Epidermal melanocyte (primary cell): Measurements from ENCODE around the gene NLGN1.
A peak's percentile ranks its signal among the peaks of the same experiment; 100 is the strongest.

Experiments used
- DNase-seq: peaks from one replicate; pipeline ENCODE4 v3.0.0; 2011; ENCODE audit warnings: low spot score; ENCODE audit not compliant: insufficient read length

NLGN1 gene

DNA sequence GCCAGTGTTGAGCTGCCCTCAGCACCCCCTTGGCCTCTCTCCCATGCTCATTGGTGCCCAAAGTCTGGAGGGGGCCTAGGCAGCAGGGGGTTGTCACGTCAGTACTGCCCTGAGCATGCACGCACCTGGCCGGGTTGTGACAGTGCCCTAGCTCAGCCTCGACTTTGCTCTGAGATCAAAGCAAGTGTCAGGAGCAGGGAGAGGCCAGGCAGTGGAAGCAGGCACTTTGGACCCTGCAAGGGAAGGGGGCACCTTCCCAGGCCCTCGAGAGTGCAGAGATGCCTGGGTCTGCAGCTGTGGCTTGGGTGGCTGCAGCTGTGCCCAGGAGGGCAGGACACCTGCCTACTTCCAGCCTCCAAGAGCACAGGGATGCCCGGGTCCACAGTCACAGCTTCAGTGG is 561.3 kb downstream of the NLGN1 start:
- DNase-seq = no peak

DNA sequence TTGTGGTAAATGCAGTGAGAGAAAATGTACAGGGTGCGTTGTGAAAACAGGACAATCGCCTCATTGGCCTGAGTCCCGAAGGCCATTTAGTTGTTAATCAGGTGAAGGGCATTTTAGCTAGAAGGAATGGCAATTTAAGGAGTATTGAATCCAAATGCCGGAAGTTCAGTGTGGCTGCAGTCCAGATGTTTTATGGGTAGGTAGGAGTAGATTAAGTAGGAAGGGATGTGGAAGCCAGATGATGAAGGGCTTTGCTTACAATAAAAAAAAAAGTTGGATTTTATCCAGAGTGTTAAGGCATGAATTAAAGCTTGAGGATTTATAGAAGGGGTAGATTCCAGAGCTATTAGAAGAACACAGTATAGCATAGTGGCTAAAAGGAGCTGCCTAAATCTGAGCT is 572.7 kb downstream of the NLGN1 start:
- no peak for DNase-seq

DNA sequence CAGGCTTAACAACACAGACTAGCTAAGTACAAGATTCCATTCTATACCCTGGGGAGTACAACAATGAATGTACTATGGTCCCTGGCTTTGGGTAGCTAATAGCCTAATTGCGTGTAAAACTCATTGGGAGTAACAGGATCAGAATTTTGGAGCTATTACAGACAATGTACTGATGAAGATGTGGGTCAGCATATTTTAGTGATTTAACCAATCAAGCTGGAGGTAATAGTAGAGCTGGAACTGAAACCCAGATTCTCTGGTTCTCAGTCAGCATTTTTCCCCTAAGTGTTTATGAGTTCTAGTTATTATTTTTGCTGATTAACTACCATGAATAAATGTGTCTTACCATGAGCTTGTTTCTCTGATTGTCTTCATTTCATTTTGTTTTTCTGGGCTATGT is 578.7 kb downstream of the NLGN1 start:
- DNase-seq = no peak

DNA sequence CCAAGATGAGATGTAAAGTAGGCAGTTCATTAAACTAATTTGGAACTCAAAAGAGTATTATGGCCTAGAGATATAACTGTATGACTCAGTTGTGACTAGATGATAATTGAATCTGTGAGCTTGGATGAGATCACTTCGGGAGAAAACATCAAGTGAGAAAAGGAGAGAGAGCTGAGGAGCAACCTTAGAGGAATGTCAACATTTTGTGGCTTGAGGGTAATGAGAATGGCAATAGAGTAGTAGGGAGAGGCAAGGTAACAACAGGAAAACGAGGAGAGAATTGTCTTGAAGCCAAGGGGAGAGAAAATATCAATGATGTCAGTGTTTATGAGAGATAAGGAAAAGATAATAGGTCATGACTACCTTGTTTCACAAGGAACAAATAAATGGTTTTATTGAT is 580.2 kb downstream of the NLGN1 start:
- DNase-seq = no peak

DNA sequence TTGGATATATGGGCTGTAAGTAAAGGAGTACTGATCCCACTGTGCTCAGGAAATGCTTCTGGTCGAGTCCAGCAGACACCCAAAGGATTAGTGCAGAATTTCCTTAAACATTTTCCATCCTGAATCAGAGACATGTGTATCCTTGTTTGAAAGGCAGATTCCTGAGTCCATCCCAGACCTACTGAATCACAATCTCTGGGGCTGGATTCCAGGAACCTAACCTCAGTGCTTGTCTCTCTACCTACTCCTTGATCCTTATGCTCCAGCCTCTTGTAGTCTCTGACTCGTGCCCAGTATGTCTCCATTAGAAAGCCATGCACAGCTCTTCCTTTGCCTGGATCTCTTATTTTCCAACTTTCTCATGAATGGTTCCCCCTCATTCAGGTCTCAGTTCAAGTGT is 585.8 kb downstream of the NLGN1 start:
- DNase-seq = no peak

DNA sequence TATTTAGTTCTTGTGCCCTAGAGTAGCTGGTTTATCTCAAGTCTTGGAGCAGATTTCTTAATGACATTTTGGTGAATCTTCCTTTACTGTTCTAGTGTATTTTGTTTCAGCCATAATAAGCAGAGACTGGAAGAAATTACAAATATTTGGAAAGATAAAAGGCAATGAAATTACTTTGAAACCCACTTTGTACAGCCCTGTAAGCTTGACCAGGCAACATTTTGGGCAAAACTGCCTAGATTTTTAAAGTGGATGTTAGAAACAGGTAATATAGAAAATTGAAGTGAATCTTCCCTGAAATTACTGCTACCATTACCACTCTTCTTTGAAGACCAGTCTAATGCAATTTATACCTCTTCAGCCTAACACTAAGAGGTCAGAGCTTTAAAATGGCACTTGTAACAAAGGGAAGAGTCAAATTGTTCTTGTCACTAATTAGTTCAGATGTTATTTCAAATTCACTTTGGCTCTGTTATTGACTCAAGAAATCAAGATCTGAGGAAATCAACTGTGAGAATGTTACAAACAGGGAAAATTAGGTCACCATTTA is 589.4 kb downstream of the NLGN1 start:
- DNase-seq = no peak

DNA sequence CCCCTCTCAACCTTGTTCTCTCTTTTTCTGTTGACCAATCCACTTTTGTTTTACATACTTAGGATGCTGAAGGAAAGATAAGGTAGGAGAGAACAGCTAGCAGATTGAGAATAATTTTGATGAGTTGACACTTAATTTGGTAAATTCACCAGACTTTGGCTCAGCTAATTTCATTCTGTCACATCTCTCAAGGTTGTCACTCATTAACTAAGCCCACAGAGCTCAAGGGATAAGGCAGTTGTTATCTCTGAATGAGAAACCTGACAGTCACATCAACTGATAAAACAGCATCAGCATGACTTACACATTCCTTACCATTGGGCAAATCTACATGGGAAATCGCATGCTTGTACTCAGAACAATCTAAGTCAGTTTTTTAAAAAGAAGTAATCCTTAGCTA is 591.4 kb downstream of the NLGN1 start:
- no peak for DNase-seq

DNA sequence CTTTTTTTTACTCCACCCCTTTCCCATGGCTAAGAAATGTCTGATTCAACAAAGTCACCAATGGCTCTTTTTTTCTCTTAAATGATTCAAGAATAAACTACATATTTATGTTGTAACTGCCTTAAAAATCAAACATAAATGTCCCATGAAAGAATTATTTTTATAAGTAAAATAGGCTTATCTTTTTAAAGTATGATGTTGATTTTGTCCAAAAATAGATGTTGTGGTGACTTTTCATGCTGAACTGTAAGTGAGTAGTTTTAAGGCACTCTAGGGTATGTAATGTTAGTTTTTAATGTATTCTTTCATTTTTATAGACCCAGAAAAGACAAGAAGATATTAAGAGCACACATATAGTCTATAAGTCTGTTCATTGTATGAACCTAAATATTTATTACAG is 594.9 kb downstream of the NLGN1 start:
- no peak for DNase-seq

DNA sequence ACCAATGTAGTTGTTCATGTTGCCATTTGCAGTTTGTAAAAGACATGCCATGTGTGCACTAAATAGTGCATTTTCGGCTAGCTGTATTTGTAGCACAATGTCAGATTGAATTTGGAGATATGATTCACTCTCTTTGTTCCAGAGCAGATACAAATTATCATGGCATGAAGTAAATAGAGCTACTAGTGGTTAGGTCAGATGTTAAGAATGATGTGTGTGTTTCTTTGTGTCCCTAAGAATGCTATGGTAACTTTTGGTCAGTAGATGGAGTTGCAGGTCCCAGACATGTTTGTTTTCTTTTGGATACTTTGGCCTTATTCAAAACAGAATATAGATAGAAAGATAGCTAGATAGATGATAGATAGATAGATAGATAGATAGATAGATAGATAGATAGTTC is 595.8 kb downstream of the NLGN1 start:
- DNase-seq = peak; percentile 77

DNA sequence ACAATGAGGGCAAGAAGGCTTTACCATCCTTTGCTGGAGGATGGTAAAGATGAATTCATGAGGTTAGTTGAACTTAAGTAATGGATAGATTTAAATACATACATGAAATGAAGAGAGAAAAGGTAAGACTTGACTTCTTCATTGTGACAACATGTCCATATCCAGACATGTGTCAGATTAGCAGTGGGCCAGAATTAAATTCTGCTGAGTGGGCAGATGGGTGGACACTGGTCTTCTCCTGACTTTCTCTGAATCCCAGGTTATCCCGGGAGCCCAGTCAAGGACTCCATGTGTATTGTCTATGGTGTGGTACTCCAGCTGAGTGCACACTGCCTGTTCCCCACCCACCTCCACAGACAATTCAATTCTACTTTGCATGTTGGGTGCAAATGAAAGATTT is 603.1 kb downstream of the NLGN1 start:
- DNase-seq = no peak

DNA sequence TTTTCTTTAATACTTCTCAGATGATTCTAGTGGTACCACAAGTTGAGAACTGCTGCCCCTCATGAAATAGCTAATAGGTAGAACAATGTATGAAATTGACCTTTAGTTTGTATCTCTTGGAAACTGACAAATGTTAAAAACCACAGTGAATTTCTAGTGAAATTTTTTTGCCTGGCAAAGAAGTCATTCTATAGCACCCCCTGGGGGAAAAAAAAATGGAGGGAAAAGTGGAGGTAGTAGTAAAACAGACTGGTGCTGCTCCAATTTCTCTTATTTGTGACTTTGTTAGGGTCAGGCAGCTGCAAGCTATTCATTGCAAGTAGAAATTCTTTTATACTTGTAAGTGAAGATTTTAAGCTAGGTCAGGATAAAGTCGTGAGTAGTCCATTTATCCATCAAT is 605.0 kb downstream of the NLGN1 start:
- DNase-seq = no peak

DNA sequence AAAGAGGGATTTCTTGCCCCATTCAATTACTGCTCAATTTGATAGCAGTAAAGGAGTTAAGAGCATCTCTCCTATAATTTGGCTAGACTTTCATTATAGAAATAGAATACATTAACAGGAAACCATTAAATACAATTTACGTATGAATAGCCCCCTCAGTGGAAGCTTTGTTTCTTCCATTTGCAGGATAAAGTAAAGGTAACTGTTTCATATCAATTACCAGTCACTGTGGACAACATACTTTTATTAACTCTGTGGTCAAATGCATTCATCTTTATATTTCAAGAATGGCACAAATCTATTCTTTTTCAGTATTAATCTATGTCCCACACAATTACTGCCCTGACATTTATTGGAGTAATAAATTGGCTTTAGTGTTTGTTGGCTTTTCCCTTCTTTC is 613.4 kb downstream of the NLGN1 start:
- no peak for DNase-seq

DNA sequence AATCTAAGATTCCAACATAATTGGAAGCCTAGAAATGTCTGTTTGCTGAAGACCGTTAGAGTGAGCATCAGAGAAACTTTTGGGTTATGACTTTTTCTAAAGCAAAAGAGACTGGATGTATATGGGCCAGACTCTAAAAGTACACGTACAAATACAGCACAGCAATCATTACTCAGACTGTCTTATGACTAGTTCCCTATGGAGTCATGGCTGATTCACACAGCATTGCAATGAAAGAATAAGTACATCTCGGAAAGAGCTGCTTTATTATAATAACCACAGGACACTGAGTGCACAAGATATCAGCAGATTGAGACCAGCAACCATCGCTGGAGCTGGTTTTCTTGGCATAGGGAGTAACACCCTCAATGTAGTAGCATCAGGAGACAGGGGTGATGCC is 618.6 kb downstream of the NLGN1 start:
- no peak for DNase-seq

DNA sequence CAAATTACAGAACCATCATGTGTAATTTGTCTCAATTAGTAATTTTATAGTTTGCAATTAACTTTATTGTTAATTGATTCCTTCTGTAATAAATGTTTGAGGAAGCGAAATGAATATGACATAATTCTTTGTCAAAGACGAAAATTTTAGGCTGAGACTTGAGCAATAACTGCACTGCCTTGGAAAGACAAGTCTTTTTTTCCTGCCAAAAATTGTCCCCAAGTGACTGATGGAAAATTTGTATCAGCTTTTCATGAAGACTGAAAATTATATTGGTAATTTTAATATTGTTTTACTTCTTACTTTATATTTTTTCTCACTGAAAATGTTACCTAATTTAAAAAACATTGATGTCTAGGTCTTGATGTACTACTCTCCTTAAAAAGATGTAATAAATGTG is 622.6 kb downstream of the NLGN1 start:
- no peak for DNase-seq

DNA sequence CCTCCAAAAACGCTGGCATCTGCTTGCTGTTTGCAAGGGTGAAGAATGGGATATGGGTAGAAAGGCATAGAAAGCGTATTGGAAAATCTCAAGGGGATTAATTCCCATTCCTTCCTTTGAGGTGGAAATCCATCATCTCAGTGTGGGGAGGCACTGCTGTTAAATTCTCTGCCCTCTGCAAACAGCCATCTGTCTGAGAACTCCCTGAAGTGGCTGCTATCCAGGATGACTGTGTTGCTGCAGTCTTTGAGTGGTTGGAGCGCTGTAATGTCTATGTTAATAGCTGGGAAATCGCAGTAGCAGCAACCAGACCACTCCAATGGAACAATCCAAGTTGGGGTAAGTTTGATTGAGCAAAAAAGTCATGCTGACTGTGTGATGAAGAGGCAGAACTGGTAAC is 625.9 kb downstream of the NLGN1 start:
- DNase-seq = no peak

DNA sequence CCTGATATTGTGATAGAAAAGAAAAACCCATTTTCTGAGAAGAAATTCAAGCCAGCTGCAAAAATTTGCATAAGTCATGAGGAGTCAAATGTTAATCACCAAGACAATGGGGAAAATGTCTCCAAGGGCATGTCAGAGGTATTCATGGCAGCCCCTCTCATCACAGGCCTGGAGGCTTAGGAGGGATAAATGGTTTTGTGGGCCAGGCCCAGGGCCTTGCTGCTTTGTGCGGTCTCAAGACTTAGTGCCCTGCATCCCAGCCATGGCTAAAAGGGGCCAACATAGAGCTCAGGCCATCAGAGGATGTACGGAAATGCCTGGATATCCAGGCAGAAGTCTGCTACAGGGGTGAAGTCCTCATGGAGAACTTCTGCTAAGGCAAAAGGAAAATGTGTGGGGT is 631.1 kb downstream of the NLGN1 start:
- no peak for DNase-seq

DNA sequence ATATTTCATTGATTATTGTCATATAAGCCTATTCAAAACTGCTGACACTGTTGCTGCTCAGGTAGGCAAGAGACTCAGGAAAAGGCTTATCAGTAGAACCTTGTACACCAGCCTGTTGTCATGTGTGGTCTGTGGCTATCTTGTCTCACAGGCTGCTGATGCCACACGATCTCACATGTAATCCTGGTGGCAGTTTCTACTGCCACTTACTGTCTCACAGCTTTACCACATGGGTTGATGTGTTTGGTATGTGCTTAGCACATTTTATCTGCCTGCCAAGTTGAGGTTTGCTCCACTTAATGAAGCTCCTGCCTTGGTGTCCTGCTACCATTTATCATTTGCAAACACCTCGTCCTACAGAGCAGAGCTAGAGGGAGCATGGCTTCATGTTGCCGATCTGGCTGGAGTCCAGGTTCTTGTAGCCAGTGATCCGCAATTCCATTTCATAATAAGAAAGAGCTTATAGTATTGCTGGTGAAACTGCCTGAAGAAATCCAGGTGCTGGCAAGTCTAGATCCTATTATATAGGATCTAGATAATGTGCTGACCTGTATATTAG is 637.9 kb downstream of the NLGN1 start:
- no peak for DNase-seq

DNA sequence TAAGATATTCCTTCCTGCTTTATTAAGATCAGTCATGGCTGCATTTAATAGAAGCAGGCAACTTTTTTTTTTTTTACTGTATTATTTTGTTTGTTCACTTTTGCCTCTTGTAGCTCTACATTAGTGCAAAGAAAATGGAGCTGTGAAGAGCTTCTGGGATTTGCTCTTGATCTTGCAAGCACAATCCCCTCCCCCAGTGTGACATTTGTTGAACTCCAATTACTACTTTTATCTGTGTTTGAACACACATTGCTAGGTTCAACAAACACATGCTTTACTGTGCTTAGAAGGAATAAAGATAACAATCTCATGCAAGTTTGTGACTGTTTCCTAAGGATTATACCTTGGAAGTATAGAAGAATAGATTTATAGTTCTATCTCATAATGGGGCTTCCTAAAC is 648.8 kb downstream of the NLGN1 start:
- no peak for DNase-seq

DNA sequence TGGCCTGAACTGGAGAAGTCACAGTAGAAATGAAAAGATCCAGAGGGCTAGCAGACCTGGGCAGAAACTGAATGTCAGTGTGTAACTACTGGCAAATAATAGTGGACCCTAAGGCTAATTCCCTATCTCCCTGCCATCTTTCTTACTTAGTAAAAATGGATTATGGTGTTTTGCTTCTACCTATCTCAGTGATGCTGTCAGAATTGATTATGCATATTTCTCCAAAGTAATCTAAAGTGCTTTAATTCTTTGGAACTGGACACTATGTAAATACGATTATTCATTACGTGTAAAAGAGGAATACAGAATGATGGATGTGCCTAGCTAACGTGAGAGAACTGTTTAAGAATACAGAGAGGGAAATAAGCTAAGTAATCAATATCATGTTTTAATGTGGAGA is 651.9 kb downstream of the NLGN1 start:
- DNase-seq = no peak

DNA sequence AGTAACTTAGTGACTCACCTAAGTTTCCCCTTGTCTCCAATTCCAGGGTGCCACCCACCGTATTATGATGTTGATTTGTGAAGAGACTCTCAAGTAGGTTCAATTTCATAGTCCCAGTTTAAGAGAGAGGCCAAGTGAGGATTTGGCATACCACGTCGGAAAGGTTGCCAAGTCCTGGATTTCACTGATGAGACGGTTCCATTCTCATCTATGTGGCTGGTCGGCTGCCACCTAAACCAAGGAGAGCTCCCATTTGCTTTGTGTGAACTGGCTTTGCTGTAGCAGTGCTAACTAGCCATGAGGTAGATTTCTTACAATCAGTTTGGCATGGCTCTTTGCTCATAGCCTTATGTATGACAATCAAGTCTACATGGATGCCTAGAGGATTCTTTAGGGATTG is 653.6 kb downstream of the NLGN1 start:
- no peak for DNase-seq

DNA sequence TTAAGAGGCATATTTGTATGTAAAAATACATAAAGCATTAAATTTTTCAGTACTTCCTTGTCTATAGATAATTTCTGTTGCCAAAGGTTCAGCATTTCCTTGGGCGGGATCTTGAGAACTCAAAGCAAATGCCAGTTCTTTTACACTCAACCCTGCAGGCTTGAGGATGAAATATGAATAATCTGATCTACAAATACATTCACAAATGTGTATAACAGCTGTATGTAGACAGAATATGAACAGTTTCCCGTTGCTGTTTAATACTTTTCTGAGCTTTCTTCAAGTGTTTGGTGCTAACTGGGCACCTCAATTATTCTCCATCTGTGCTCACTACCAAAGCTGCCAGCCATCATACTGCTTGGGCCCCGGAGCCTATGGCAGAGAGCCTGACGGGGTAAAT is 661.3 kb downstream of the NLGN1 start:
- no peak for DNase-seq

DNA sequence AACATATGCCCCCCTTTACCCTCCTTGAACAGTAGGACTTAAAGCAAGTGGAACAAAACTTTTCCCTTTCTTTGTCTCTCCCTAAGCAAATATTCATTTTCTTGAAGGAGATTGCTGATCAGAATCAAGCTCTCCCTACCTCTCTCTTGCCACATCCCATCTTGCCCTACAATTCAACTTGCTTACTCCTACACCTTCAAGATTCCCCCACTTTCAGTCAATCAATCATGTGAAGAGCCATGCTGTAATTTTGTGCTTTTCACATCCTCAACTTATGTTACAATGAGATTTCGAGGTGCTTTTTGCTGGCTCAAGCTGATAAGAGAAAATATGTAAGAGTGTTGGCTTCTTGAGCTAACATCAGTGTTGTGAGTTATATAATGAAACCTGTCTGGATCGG is 662.9 kb downstream of the NLGN1 start:
- no peak for DNase-seq

DNA sequence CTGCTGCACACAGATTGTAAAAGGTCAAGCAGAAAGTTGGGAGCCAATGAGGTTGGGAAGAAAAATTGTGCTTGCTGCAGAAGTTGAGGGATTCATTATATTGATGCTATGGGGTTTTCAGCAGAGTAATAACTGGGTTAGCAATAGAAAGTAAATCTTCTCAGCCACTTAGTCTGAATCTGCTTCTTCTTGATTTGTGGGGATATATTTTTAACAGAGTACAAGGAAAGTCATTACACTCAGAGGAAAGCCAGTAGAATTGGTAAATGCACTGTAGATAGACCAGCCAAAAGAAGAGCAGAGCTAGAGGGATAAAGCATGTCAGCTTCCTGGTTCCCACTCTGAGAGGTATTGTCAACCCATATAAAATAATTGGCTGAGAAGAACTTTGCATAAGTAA is 663.6 kb downstream of the NLGN1 start:
- no peak for DNase-seq

DNA sequence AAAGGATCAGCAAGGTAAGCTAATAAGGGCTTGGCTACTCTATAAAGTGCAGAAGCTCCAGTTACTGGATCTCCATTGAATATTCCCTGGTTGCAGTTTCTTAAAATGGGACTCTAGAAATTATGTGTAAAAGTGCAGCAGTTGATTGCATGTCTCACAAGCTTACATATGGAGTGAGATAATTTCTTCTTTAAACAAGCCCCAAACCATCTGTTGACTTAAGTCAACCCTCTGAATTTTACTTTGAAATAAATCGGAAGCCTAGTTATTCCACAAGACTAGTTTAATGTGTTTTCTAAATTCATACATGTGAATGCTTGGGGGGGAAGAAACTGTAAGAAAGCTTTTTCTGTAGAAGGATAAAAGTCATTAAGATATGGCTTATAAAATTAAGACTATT is 664.2 kb downstream of the NLGN1 start:
- DNase-seq = no peak
